ENCODE measurements around the gene ALK.

GRCh38 chr2:29644949-29645348 lies 276.4 kb downstream of the ALK start:
- TF ChIP-seq EZH2 (IDR thresholded peaks at IDR 0.05): no peak
- TF ChIP-seq POLR2AphosphoS5 (IDR thresholded peaks at IDR 0.05; ENCODE audit: borderline replicate concordance, low read depth, low read length): no peak
